Prostate gland (tissue), 2 donors: Measurements from ENCODE around the gene FEZF2. TPM values are rescaled to one million over a fixed set of nuclear protein-coding genes. Genes with fewer than 3 reads are reported as not detected.

ENCODE experiments used
- DNase-seq: peaks from one replicate; pipeline ENCODE4 v3.0.0-alpha.2; 2019; ENCODE audit warnings: low spot score
- H3K27ac ChIP-seq, 2 donors: fragments of 200-600 bp; sonication (generic); 2 replicates each; pipeline ENCODE4 v1.5.1; 2017 to 2019
- H3K27me3 ChIP-seq: fragments of 200-600 bp; sonication (generic); replicated peaks from 2 replicates; pipeline ENCODE4 v1.5.1; 2019; ENCODE audit not compliant: insufficient read depth
- H3K36me3 ChIP-seq, 2 donors: fragments of 200-600 bp; sonication (generic); 1 replicate in 1 of 2; 2 replicates in 1 of 2; pipeline versions ENCODE4 v1.5.1 to v1.8.1; 2017 to 2019
- H3K4me1 ChIP-seq: fragments of 200-600 bp; sonication (generic); replicated peaks from 2 replicates; pipeline ENCODE4 v1.5.1; 2019
- H3K4me3 ChIP-seq, 2 donors: fragments of 200-600 bp; sonication (generic); 2 replicates each; pipeline ENCODE4 v1.5.1; 2017 to 2019
- H3K9me3 ChIP-seq: fragments of 200-600 bp; sonication (generic); 2 replicates; pipeline ENCODE4 v1.5.1; 2017
- POLR2A ChIP-seq: fragments of 450-650 bp; IDR thresholded peaks from one replicate; pipeline ENCODE4 v1.6.1; 2016; ENCODE audit warnings: antibody characterized with exemption, mild to moderate bottlenecking
- POLR2AphosphoS5 ChIP-seq: sonication (generic); formaldehyde crosslinking; IDR thresholded peaks from one replicate; pipeline ENCODE4 v1.6.1; 2017; ENCODE audit warnings: antibody characterized with exemption
- WGBS: methylation state at CpG from one replicate; pipeline ENCODE4 v1.1.5; 2018; 5-methylcytosine and 5-hydroxymethylcytosine counted together
- intact Hi-C: fragments of 100-400 bp; cut with DNase I; formaldehyde crosslinking; loops from one replicate; pipeline ENCODE4 v1.14.2; 2022
- total RNA-seq, 2 donors: library from RNA; depleted of rRNA; stranded (reverse); fragments of >200 nt; gene quantifications; one replicate each; pipeline ENCODE4 v1.1.0, GENCODE V29; 2016
- TF ChIP-seq, protein P1 (sequence below), 4 experiments: fragments of 200-600 bp in 2 of 4; fragments of 450-650 bp in 2 of 4; sonication (generic) in 2 of 4; IDR thresholded peaks; 1 replicate in 3 of 4; 2 replicates in 1 of 4; pipeline ENCODE4 v1.5.1; 2016 to 2019; ENCODE audit warnings: antibody characterized with exemption in 4 of 4, mild to moderate bottlenecking in 2 of 4, moderate library complexity in 2 of 4

Gene FEZF2
- total RNA-seq, 2 donors from 2014 or later: 0.62 TPM; not detected in 1

DNA sequence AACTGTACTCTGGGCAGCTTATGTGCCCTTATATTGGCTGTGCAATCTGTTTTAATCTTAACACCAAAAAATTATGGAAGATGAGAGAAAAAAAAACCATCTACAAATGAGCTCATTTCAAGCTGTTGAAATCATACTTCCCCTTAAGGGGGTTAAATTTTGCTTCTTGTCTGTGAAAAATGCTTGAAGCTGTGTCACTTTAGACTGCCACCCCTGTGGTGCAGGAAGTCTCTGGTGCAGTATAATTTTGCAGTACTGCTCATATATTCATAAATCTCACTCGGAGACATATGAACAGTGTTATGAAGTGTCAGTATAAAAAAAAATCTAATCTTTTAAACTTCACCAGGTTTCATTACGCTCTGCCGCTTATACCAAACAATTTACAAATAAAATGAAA, 30.4 kb upstream of the FEZF2 start:
- 89% methylated on average over 3 of the region's 3 CpGs for WGBS
- TF ChIP-seq POLR2AphosphoS5: no peak
- TF ChIP-seq POLR2A: no peak
- TF ChIP-seq, protein P1, sequence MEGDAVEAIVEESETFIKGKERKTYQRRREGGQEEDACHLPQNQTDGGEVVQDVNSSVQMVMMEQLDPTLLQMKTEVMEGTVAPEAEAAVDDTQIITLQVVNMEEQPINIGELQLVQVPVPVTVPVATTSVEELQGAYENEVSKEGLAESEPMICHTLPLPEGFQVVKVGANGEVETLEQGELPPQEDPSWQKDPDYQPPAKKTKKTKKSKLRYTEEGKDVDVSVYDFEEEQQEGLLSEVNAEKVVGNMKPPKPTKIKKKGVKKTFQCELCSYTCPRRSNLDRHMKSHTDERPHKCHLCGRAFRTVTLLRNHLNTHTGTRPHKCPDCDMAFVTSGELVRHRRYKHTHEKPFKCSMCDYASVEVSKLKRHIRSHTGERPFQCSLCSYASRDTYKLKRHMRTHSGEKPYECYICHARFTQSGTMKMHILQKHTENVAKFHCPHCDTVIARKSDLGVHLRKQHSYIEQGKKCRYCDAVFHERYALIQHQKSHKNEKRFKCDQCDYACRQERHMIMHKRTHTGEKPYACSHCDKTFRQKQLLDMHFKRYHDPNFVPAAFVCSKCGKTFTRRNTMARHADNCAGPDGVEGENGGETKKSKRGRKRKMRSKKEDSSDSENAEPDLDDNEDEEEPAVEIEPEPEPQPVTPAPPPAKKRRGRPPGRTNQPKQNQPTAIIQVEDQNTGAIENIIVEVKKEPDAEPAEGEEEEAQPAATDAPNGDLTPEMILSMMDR (IDR thresholded peaks at IDR 0.05): no peak
- no peaks in the 10 kb centered on the region for H3K9me3 ChIP-seq
- no peaks in the 10 kb centered on the region for H3K4me1 ChIP-seq
- H3K36me3 ChIP-seq: no peaks in the 10 kb centered on the region
- H3K4me3 ChIP-seq: no peak overlapping the region
- no peak overlapping the region for H3K27ac ChIP-seq
- no peak for DNase-seq
- peaks cover 2% of the 10 kb centered on the region for H3K27me3 ChIP-seq
- intact Hi-C loops: no loop called here

- Histone ChIP-seq H3K27me3 (no peaks in the 10 kb centered on the region), H3K4me1 (no peaks in the 10 kb centered on the region), H3K4me3 (no peak overlapping the region), H3K9me3 (no peaks in the 10 kb centered on the region), H3K27ac (no peak overlapping the region), H3K36me3 (no peaks in the 10 kb centered on the region)
- TF ChIP-seq POLR2AphosphoS5: no peak
- TF ChIP-seq POLR2A: no peak
- TF ChIP-seq, protein P1 (IDR thresholded peaks at IDR 0.05): no peak
- intact Hi-C loops: no loop called here
- DNase-seq: no peak
- WGBS: 28% methylated on average over 5 of the region's 5 CpGs
These were observed 19.4 kb upstream of the FEZF2 start for GRCh38 chr3:62392626-62393292.

- Histone ChIP-seq H3K36me3 (no peaks in the 10 kb centered on the region), H3K4me1 (no peaks in the 10 kb centered on the region), H3K4me3 (no peak overlapping the region), H3K27me3 (no peaks in the 10 kb centered on the region), H3K27ac (no peak overlapping the region), H3K9me3 (no peaks in the 10 kb centered on the region)
- TF ChIP-seq POLR2AphosphoS5: no peak
- TF ChIP-seq, protein P1 (IDR thresholded peaks at IDR 0.05): no peak
- TF ChIP-seq POLR2A: no peak
- intact Hi-C loops: no loop called here
- no peak for DNase-seq
- WGBS: 79% methylated on average over 3 of the region's 3 CpGs
These were observed 13.9 kb upstream of the FEZF2 start for GRCh38 chr3:62387251-62387650.

DNA sequence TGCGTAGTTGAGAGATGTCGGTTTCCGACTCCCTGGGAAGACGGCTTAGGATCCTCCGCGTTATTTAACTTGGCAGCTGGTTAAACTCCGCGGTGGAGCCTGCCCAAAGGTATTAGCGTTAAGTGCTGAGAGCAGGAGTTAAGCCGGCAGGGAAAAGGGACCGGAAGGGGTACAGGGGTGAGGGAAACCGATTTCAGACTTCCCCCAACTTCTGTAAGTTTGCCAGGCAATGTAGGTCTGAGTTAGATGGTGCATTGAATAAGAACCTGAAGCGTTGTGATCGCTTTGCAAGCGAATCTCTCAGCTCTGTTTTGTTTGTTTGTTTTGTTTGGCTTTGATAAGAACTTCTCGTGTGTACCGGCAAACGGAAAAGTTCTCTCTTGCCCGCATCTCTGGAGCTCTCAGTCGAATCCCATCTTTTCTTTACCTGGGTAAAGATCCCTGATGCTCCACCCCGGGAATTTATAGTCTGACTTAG, 6.0 kb upstream of the FEZF2 start:
- H3K4me1 ChIP-seq: no peaks in the 10 kb centered on the region
- no peak overlapping the region for H3K4me3 ChIP-seq
- peaks cover 25% of the 10 kb centered on the region for H3K27me3 ChIP-seq
- TF ChIP-seq, protein P1 (IDR thresholded peaks at IDR 0.05): no peak
- TF ChIP-seq POLR2A (no peak), POLR2AphosphoS5 (no peak)
- H3K9me3 ChIP-seq: no peaks in the 10 kb centered on the region
- intact Hi-C loops: no loop called here
- no peak for DNase-seq
- no peak overlapping the region for H3K27ac ChIP-seq
- no peaks in the 10 kb centered on the region for H3K36me3 ChIP-seq
- 3% methylated on average over 21 of the region's 21 CpGs for WGBS

DNA sequence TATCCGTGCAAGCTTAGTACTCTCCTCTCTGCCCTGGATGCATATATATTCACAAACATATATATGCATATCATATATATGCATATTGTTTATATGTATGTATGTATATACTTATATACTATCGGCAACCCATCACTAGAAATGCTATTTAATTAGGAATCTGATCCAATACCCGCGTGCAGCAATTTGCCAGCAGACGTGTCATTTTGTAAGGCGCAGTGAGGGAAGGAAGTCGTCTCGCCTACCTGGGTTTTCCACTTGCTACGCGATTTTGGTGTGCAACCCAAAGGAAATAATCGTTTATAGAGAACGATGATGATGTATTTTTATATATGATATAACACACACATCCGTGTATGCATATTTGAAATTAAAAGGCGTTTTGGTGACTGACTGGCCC, 5.6 kb upstream of the FEZF2 start:
- intact Hi-C loops: no loop called here
- DNase-seq: no peak
- H3K36me3 ChIP-seq: no peaks in the 10 kb centered on the region
- H3K27ac ChIP-seq: no peak overlapping the region
- H3K4me3 ChIP-seq: no peak overlapping the region
- H3K4me1 ChIP-seq: no peaks in the 10 kb centered on the region
- TF ChIP-seq, protein P1 (IDR thresholded peaks at IDR 0.05): no peak
- TF ChIP-seq POLR2AphosphoS5 (no peak), POLR2A (no peak)
- H3K27me3 ChIP-seq: peaks cover 29% of the 10 kb centered on the region
- no peaks in the 10 kb centered on the region for H3K9me3 ChIP-seq
- 9% methylated on average over 14 of the region's 14 CpGs for WGBS
